DND-41 (cell line): ENCODE results near the gene HP1BP3.

Experiments used
- ATAC-seq: fragments of 200-7000 bp; cut with Tn5 transposase; 3 replicates; pipeline ENCODE4 v1.9.1; 2021; ENCODE audit warnings: low read depth; ENCODE audit not compliant: insufficient read depth
- DNase-seq: peaks from one replicate; pipeline ENCODE4 v3.0.0-alpha.2; 2020
- H2AFZ ChIP-seq: 2 replicates; pipeline ENCODE4 v1.6.0; 2012; ENCODE audit warnings: low read depth, low read length
- H3K27ac ChIP-seq: 2 replicates; pipeline ENCODE4 v1.5.1; 2012; ENCODE audit warnings: low read length, inconsistent platforms
- H3K27me3 ChIP-seq: fragments of 200-600 bp; sonication (generic); 2 replicates; pipeline ENCODE4 v1.6.0; 2012; ENCODE audit warnings: low read length, mild to moderate bottlenecking, inconsistent platforms; ENCODE audit not compliant: insufficient read depth, poor library complexity
- H3K36me3 ChIP-seq: 2 replicates; pipeline ENCODE4 v1.5.1; 2012; ENCODE audit warnings: low read length, inconsistent platforms; ENCODE audit not compliant: insufficient read depth
- H3K4me1 ChIP-seq: 2 replicates; pipeline ENCODE4 v1.5.1; 2012; ENCODE audit warnings: mild to moderate bottlenecking, low read length; ENCODE audit not compliant: insufficient read depth
- H3K4me2 ChIP-seq: 2 replicates; pipeline ENCODE4 v1.6.0; 2012; ENCODE audit warnings: mild to moderate bottlenecking, moderate library complexity, low read length, inconsistent platforms; ENCODE audit not compliant: insufficient read depth
- H3K4me3 ChIP-seq, 2 experiments: fragments of 200-600 bp in 1 of 2; shearing (Covaris generic) in 1 of 2; 2 replicates each; pipeline ENCODE4 v1.5.1; 2012 to 2016; ENCODE audit warnings: inconsistent platforms in 2 of 2, low read length in 2 of 2, mild to moderate bottlenecking in 2 of 2, low read depth in 1 of 2, moderate library complexity in 1 of 2
- H3K79me2 ChIP-seq: 2 replicates; pipeline ENCODE4 v1.6.0; 2012; ENCODE audit warnings: low read length, inconsistent platforms; ENCODE audit not compliant: insufficient read depth
- H3K9ac ChIP-seq: 2 replicates; pipeline ENCODE4 v1.6.0; 2012; ENCODE audit warnings: low read depth, mild to moderate bottlenecking, inconsistent platforms, low read length, moderate library complexity
- H3K9me3 ChIP-seq: 2 replicates; pipeline ENCODE4 v1.5.1; 2012; ENCODE audit warnings: low read length, moderate library complexity, mild to moderate bottlenecking, inconsistent platforms; ENCODE audit not compliant: insufficient read depth, severe bottlenecking
- H4K20me1 ChIP-seq: 2 replicates; pipeline ENCODE4 v1.6.0; 2012; ENCODE audit warnings: low read length; ENCODE audit not compliant: insufficient read depth
- EZH2 ChIP-seq: IDR thresholded peaks from 3 replicates; pipeline ENCODE4 v1.6.1; 2012; ENCODE audit warnings: borderline replicate concordance, low read depth, mild to moderate bottlenecking, moderate library complexity, low read length, inconsistent platforms; ENCODE audit not compliant: severe bottlenecking
- TF ChIP-seq, protein P1 (sequence below): IDR thresholded peaks from 2 replicates; pipeline ENCODE4 v1.5.1; 2012; ENCODE audit warnings: borderline replicate concordance, low read length, moderate library complexity, mild to moderate bottlenecking; ENCODE audit not compliant: poor library complexity, severe bottlenecking; ENCODE audit errors: extremely low read depth

The HP1BP3 gene

DNA sequence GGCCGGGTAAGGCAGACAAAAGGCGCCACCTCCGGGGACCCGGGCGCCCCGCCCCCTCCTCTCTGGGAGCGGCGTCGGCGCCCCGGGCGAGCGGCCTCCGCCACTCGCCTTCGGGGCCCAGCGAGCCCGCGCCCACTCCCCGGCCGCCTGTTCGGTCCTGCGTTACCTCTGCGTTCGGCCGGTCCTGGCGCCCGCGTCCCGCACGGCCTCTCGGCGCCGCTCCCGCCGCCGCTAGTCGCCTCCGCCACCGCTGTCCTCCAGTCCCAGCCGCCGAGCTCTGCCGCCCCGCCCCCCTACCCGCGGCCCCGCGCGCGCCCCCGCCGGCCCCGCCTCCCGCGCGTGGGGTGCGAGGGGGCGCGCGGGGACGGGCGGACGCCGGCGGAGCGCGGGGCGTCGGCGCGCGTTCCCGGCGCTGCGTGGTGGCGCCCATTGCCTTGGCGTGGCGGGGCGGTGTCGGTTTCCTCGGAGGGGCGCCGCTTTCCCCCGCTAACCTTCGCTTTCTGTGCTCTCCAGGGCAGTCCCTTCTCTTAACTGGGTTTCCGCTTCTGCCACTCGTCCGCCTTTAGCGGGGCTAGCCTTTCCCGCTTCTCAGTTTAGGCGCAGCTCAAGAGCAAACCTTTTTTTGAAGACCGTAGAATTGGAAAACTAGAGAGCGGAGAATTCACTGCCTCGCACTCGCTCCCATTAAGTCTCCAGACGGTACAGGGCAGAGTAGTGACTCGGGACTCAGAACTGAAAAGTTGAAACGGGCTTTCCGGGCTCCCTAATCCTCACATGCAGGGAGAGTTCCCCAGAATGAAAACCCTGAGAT is at the start of gene HP1BP3:
TSS of gene HP1BP3 (minus strand) at position 279 of the 811 bp plus-strand sequence. CDS start 6,867 bp downstream, outside the sequence.
- H4K20me1 ChIP-seq = peaks cover 37% of the 10 kb centered on the region
- peaks cover 44% of the 10 kb centered on the region for H3K79me2 ChIP-seq
- peak within 1 kb of the TSS; percentile 91 for H3K27ac ChIP-seq
- TF ChIP-seq, protein P1, sequence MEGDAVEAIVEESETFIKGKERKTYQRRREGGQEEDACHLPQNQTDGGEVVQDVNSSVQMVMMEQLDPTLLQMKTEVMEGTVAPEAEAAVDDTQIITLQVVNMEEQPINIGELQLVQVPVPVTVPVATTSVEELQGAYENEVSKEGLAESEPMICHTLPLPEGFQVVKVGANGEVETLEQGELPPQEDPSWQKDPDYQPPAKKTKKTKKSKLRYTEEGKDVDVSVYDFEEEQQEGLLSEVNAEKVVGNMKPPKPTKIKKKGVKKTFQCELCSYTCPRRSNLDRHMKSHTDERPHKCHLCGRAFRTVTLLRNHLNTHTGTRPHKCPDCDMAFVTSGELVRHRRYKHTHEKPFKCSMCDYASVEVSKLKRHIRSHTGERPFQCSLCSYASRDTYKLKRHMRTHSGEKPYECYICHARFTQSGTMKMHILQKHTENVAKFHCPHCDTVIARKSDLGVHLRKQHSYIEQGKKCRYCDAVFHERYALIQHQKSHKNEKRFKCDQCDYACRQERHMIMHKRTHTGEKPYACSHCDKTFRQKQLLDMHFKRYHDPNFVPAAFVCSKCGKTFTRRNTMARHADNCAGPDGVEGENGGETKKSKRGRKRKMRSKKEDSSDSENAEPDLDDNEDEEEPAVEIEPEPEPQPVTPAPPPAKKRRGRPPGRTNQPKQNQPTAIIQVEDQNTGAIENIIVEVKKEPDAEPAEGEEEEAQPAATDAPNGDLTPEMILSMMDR = peak; percentile 6
- no peak for TF ChIP-seq EZH2
- ATAC-seq (peak; percentile 44), DNase-seq (peak; percentile 85)
- H3K27me3 ChIP-seq = no peaks in the 10 kb centered on the region
- peak within 1 kb of the TSS; percentile 78 to 85 for H3K4me3 ChIP-seq
- H3K4me1 ChIP-seq = peaks cover 37% of the 10 kb centered on the region
- H3K36me3 ChIP-seq = peaks cover 22% of the 10 kb centered on the region
- peak within 1 kb of the TSS; percentile 81 for H3K4me2 ChIP-seq
- H2AFZ ChIP-seq = peak within 1 kb of the TSS; percentile 97
- H3K9ac ChIP-seq = peak within 1 kb of the TSS; percentile 92
- H3K9me3 ChIP-seq = no peaks in the 10 kb centered on the region

DNA sequence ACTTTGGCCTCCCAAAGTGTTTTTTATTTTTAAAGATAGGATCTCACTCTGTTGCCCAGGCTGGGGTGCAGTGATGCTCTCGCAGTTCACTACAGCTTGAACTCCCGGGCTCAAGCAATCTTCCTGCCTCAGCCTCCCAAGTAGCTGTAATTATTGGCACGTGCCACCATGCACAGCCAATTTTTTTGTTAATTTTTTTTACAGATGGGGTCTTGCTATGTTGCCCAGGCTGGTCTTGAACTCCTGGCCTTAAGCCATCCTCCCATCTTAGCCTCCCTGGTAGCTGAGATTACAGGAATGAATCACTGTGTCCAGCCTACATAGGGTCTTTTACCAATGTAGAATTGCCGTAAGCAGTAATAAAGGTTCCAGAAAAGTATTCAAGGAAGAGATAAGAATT is 49.1 kb upstream of the HP1BP3 start:
- no peak overlapping the region for H3K27ac ChIP-seq
- ATAC-seq = no peak
- H3K9ac ChIP-seq = no peak overlapping the region
- H3K4me1 ChIP-seq = no peaks in the 10 kb centered on the region
- no peaks in the 10 kb centered on the region for H4K20me1 ChIP-seq
- H2AFZ ChIP-seq = no peak overlapping the region
- peaks cover 34% of the 10 kb centered on the region for H3K36me3 ChIP-seq
- no peaks in the 10 kb centered on the region for H3K27me3 ChIP-seq
- no peaks in the 10 kb centered on the region for H3K79me2 ChIP-seq
- DNase-seq = no peak
- no peak for TF ChIP-seq EZH2
- TF ChIP-seq, protein P1 = no peak
- H3K4me3 ChIP-seq = no peak overlapping the region
- H3K9me3 ChIP-seq = peaks cover 4% of the 10 kb centered on the region
- H3K4me2 ChIP-seq = no peak overlapping the region

DNA sequence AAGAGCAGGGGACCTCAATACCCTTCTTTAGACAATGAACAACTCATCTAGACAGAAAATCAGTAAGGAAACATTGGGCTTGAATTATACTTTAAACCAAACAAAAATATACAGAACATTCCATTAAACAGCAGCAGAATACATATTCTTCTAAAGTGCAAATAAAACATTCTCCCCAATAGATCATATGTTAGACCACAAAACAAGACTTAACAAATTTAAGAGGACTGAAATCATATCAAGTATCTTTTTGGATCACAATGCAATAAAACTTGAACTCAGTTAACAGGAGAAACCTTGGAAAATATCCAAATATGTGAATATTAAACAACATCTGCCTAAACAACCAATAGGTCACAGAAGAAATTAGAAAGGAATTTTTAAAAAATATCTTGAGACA is 47.7 kb upstream of the HP1BP3 start:
- ATAC-seq = no peak
- TF ChIP-seq, protein P1 = no peak
- TF ChIP-seq EZH2 = no peak

More for the DNA sequence above, 47.7 kb upstream of the HP1BP3 start:
- no peak overlapping the region for H3K27ac ChIP-seq
- no peak for DNase-seq
- H2AFZ ChIP-seq = no peak overlapping the region
- H3K36me3 ChIP-seq = peaks cover 22% of the 10 kb centered on the region
- H3K79me2 ChIP-seq = no peaks in the 10 kb centered on the region
- no peak overlapping the region for H3K4me2 ChIP-seq
- H4K20me1 ChIP-seq = no peaks in the 10 kb centered on the region
- peaks cover 4% of the 10 kb centered on the region for H3K9me3 ChIP-seq
- no peak overlapping the region for H3K4me3 ChIP-seq
- no peaks in the 10 kb centered on the region for H3K4me1 ChIP-seq
- H3K27me3 ChIP-seq = no peaks in the 10 kb centered on the region
- no peak overlapping the region for H3K9ac ChIP-seq
